IPS-18a (cell line): ENCODE results near the gene RNF130.

Experiments
- H3K27ac ChIP-seq: one replicate; pipeline ENCODE4 v1.5.1; 2013; ENCODE audit warnings: low read length
- H3K27me3 ChIP-seq: one replicate; pipeline ENCODE4 v1.6.1; 2013; ENCODE audit warnings: mild to moderate bottlenecking, low read length; ENCODE audit not compliant: control insufficient read depth, insufficient read depth
- H3K36me3 ChIP-seq: one replicate; pipeline ENCODE4 v1.6.1; 2013; ENCODE audit warnings: low read depth, low read length; ENCODE audit not compliant: control insufficient read depth
- H3K4me1 ChIP-seq: one replicate; pipeline ENCODE4 v1.6.1; 2013; ENCODE audit warnings: low read depth, low read length; ENCODE audit not compliant: control insufficient read depth
- H3K4me3 ChIP-seq: one replicate; pipeline ENCODE4 v1.5.1; 2013; ENCODE audit warnings: low read length
- H3K9ac ChIP-seq: one replicate; pipeline ENCODE4 v1.6.1; 2013; ENCODE audit warnings: mild to moderate bottlenecking, low read length, moderate library complexity
- H3K9me3 ChIP-seq: one replicate; pipeline ENCODE4 v1.6.1; 2013; ENCODE audit warnings: low read depth, low read length; ENCODE audit not compliant: control insufficient read depth

Gene RNF130, protein sequence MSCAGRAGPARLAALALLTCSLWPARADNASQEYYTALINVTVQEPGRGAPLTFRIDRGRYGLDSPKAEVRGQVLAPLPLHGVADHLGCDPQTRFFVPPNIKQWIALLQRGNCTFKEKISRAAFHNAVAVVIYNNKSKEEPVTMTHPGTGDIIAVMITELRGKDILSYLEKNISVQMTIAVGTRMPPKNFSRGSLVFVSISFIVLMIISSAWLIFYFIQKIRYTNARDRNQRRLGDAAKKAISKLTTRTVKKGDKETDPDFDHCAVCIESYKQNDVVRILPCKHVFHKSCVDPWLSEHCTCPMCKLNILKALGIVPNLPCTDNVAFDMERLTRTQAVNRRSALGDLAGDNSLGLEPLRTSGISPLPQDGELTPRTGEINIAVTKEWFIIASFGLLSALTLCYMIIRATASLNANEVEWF

GRCh38 chr5:180071531-180072255, at the start of gene RNF130:
TSS of gene RNF130 (minus strand) at chr5:180071759. CDS start at chr5:180071702, 57 bp downstream.
- Histone ChIP-seq H3K9ac (peak within 1 kb of the TSS; percentile 73), H3K9me3 (peaks cover 8% of the 10 kb centered on the region), H3K27ac (no peak within 1 kb of the TSS), H3K36me3 (no peaks in the 10 kb centered on the region), H3K4me1 (peaks cover 33% of the 10 kb centered on the region), H3K27me3 (peaks cover 33% of the 10 kb centered on the region), H3K4me3 (peak within 1 kb of the TSS; percentile 82)

DNA sequence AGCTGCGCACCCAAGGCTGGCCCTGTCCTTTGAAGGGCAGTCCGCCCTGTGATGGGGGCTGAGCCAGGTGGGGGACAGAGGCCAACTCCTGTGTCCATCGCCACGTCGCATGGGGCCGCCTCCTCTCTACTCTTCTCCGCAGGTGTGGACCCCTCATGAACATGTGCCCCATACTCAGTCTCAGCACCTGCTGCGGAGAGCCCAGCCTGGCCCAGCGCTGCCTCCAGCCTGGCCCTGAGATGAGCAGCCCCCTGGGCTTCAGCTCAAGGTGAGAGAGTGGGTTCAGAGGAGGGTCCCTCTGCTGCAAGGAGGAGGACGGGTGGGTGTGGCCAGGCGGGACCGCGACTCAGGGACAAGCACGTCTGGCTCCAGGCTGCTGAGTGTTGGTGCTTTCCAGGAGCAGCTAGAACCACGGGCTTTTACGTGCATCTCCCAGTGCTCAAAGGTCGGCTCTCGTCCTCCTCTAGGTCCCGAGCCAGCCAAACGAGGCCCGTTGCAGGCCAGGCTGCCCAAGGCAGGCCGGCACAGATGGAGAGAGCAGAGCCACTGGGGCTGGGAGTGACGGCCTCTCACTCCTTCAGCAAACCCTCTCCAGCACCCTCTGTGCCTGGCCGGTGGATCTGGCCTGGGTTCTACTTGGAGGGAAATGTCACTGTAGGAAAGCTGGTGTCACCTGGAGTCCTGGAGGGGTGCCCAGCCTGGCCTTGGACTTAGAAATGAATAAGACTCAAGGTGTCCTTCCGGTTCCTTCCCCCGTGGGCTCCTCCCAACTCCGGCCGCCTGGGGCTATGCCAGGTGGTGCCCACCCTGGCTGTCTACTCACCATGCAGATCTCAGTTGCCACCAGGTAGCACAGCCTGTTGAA, 48.9 kb upstream of the RNF130 start:
- no peak overlapping the region for H3K4me3 ChIP-seq
- no peaks in the 10 kb centered on the region for H3K36me3 ChIP-seq
- no peaks in the 10 kb centered on the region for H3K9me3 ChIP-seq
- no peak overlapping the region for H3K27ac ChIP-seq
- H3K27me3 ChIP-seq, result no peaks in the 10 kb centered on the region
- H3K4me1 ChIP-seq, result no peaks in the 10 kb centered on the region
- no peak overlapping the region for H3K9ac ChIP-seq

GRCh38 chr5:180119903-180120236, 48.3 kb upstream of the RNF130 start:
- no peak overlapping the region for H3K4me3 ChIP-seq
- no peak overlapping the region for H3K27ac ChIP-seq
- H3K4me1 ChIP-seq, result no peaks in the 10 kb centered on the region
- no peak overlapping the region for H3K9ac ChIP-seq
- H3K27me3 ChIP-seq, result no peaks in the 10 kb centered on the region
- no peaks in the 10 kb centered on the region for H3K36me3 ChIP-seq
- no peaks in the 10 kb centered on the region for H3K9me3 ChIP-seq

GRCh38 chr5:180119031-180119902, 47.7 kb upstream of the RNF130 start:
- Histone ChIP-seq H3K27ac (no peak overlapping the region), H3K27me3 (no peaks in the 10 kb centered on the region), H3K4me1 (no peaks in the 10 kb centered on the region), H3K9me3 (no peaks in the 10 kb centered on the region), H3K4me3 (no peak overlapping the region), H3K36me3 (no peaks in the 10 kb centered on the region), H3K9ac (no peak overlapping the region)

- no peak overlapping the region for H3K9ac ChIP-seq
- no peaks in the 10 kb centered on the region for H3K27me3 ChIP-seq
- H3K36me3 ChIP-seq, result no peaks in the 10 kb centered on the region
- H3K27ac ChIP-seq, result no peak overlapping the region
- H3K4me1 ChIP-seq, result no peaks in the 10 kb centered on the region
- H3K9me3 ChIP-seq, result no peaks in the 10 kb centered on the region
- no peak overlapping the region for H3K4me3 ChIP-seq
These were observed 46.8 kb upstream of the RNF130 start for GRCh38 chr5:180118391-180118791.

DNA sequence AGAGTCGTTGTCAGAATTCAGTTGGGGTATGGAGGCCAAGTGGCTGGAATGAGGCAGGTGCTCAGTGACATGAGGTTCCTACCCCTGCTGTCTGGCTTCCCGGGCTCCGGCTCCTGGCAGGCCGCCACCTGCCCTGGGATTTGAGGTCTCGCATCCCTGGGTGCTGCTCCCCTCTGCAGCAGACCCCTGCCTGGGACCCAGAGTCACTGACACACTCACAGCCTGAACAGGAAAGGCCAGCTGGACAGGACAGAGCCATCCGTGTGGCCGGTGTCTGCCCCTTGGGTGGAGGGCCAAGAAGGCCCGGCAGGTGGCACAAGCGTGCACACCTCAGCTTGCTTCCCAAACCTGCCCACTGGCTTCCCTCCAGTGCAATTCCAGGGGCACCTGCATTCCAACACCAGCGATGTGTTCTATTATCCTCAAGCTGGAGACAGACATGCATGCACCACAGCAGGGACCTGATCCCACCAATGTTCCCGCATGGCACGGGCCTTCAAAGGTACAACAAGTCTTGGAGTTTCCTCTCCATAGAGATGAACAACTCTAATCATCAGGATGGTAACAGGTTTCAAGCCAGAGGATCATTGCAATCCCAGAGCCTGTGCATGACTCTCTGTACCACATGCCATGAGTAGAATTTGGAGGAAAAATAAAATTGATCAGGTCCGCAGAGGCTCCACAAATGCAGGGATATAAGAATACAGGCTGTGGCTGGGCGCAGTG, 45.6 kb upstream of the RNF130 start:
- Histone ChIP-seq H3K4me1 (no peaks in the 10 kb centered on the region), H3K4me3 (no peak overlapping the region), H3K27me3 (no peaks in the 10 kb centered on the region), H3K9me3 (no peaks in the 10 kb centered on the region), H3K9ac (no peak overlapping the region), H3K27ac (no peak overlapping the region), H3K36me3 (no peaks in the 10 kb centered on the region)

DNA sequence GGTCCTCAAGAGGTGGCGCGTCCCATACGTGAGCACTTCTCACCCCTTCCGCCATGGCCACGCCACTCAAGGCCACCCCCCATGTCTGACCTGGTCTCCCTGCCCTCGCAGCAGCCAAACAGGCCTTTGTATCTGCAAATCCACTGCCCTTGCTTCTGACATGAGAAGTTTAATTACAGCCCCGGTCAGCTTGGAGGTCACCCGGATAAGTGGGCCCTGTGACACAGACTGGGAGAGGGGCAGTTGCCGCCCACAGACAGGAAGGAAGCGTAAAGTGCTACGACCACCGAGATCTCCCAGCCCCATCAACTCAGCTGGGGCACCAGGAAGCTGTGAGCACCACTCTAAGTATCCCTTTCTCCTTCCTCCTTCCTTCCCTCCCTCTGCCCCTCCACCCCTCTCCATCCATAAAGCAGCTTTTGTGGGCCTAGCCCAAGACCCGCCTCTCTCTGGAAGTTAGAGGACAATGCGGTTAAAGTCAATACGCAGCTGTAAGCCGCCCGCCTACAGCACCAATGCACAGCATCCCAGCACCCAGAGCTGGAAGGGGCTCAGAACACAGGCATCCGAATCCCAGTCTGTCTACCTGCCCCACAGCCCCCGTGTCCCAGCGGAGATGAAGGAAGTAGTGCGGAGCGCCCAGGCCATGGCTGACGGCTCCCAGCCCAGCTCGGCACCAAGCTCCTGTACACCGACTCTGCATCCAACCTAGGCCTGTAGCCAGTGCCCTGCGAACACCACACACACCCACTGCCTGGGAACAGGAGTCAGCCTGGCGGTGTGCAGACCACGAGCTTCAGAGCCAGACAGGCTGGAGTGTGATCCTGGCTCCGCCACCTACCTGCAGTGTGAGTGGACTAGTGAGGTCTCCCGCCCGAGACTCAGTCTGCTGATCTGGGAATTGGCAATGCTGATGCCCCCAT, 44.8 kb upstream of the RNF130 start:
- no peaks in the 10 kb centered on the region for H3K9me3 ChIP-seq
- no peak overlapping the region for H3K4me3 ChIP-seq
- no peaks in the 10 kb centered on the region for H3K27me3 ChIP-seq
- H3K9ac ChIP-seq, result no peak overlapping the region
- H3K36me3 ChIP-seq, result no peaks in the 10 kb centered on the region
- H3K27ac ChIP-seq, result no peak overlapping the region
- no peaks in the 10 kb centered on the region for H3K4me1 ChIP-seq

- H3K9me3 ChIP-seq, result no peaks in the 10 kb centered on the region
- no peaks in the 10 kb centered on the region for H3K4me1 ChIP-seq
- no peaks in the 10 kb centered on the region for H3K36me3 ChIP-seq
- no peak overlapping the region for H3K4me3 ChIP-seq
- H3K9ac ChIP-seq, result no peak overlapping the region
- no peak overlapping the region for H3K27ac ChIP-seq
- H3K27me3 ChIP-seq, result no peaks in the 10 kb centered on the region
These were observed 43.9 kb upstream of the RNF130 start for GRCh38 chr5:180115326-180116076.

DNA sequence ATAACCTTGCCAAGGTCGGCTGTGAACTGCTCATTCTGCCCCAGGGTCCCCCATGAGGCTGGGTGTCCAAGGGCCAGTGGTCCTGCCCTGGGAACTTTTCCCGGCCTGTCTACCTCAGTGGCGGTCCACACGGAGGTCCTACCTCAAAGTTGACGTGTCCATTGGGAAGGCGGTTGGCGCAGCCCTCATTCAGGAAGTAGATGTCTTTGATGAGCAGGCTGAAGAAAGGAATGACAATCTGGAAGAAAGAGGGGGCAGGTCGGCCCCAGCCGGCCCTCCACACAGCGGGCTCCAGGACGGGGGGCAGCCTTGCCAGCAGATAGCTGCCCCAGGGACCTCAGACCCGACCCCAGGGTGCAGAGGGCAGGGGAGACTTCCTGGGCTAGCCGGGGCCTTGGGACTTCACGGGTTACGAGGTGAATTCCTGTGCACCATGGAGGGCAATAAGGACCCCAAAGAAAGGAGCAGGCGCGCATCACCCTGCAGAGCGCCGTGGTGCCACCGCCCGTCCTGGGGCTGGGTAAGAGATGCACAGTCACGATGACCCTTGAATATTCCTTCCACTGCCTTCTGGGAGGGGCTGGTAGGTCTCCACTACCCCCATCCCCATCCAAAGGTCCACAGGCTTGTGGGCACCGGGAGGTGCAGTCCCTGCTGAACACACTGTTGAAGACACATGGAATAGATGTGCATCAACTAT, 42.9 kb upstream of the RNF130 start:
- Histone ChIP-seq H3K27me3 (no peaks in the 10 kb centered on the region), H3K4me1 (no peaks in the 10 kb centered on the region), H3K9me3 (no peaks in the 10 kb centered on the region), H3K9ac (no peak overlapping the region), H3K36me3 (no peaks in the 10 kb centered on the region), H3K4me3 (no peak overlapping the region), H3K27ac (no peak overlapping the region)
